ENCODE measurements around the gene MAP3K20.

Gene MAP3K20

GRCh38 chr2:173117678-173118077 lies 42.0 kb downstream of the MAP3K20 start:
- H3K27ac ChIP-seq, result no peak overlapping the region
- no peaks in the 10 kb centered on the region for H3K9me3 ChIP-seq
- H3K36me3 ChIP-seq, result no peaks in the 10 kb centered on the region
- H3K27me3 ChIP-seq, result no peaks in the 10 kb centered on the region
- no peaks in the 10 kb centered on the region for H3K4me1 ChIP-seq (ENCODE audit: control insufficient read depth in 1 of 2, insufficient read depth in 1 of 2, low read depth in 1 of 2, low read length in 1 of 2)
- no peak for TF ChIP-seq CTCF (IDR thresholded peaks at IDR 0.05)
- no peak overlapping the region for H3K4me3 ChIP-seq (ENCODE audit: low read depth in 1 of 2, low read length in 1 of 2)

GRCh38 chr2:173118395-173118794 lies 42.7 kb downstream of the MAP3K20 start:
- no peaks in the 10 kb centered on the region for H3K27me3 ChIP-seq
- H3K9me3 ChIP-seq, result no peaks in the 10 kb centered on the region
- H3K36me3 ChIP-seq, result no peaks in the 10 kb centered on the region
- H3K4me3 ChIP-seq (ENCODE audit: low read depth in 1 of 2, low read length in 1 of 2), result no peak overlapping the region
- H3K4me1 ChIP-seq (ENCODE audit: control insufficient read depth in 1 of 2, insufficient read depth in 1 of 2, low read depth in 1 of 2, low read length in 1 of 2), result no peaks in the 10 kb centered on the region
- TF ChIP-seq CTCF (IDR thresholded peaks at IDR 0.05), result no peak
- no peak overlapping the region for H3K27ac ChIP-seq

- no peak for TF ChIP-seq CTCF (IDR thresholded peaks at IDR 0.05)
- no peaks in the 10 kb centered on the region for H3K4me1 ChIP-seq (ENCODE audit: control insufficient read depth in 1 of 2, insufficient read depth in 1 of 2, low read depth in 1 of 2, low read length in 1 of 2)
- H3K4me3 ChIP-seq (ENCODE audit: low read depth in 1 of 2, low read length in 1 of 2), result no peak overlapping the region
- no peaks in the 10 kb centered on the region for H3K36me3 ChIP-seq
- H3K27ac ChIP-seq, result no peak overlapping the region
- no peaks in the 10 kb centered on the region for H3K27me3 ChIP-seq
- H3K9me3 ChIP-seq, result no peaks in the 10 kb centered on the region
Measured at GRCh38 chr2:173119069-173119807, 43.6 kb downstream of the MAP3K20 start.

- Histone ChIP-seq H3K36me3 (no peaks in the 10 kb centered on the region), H3K9me3 (no peaks in the 10 kb centered on the region), H3K4me1 (ENCODE audit: control insufficient read depth in 1 of 2, insufficient read depth in 1 of 2, low read depth in 1 of 2, low read length in 1 of 2) (no peaks in the 10 kb centered on the region), H3K4me3 (ENCODE audit: low read depth in 1 of 2, low read length in 1 of 2) (no peak overlapping the region), H3K27ac (no peak overlapping the region), H3K27me3 (no peaks in the 10 kb centered on the region)
- no peak for TF ChIP-seq CTCF (IDR thresholded peaks at IDR 0.05)
Measured at GRCh38 chr2:173119944-173120343, 44.3 kb downstream of the MAP3K20 start.

GRCh38 chr2:173122936-173123335 lies 47.3 kb downstream of the MAP3K20 start:
- H3K36me3 ChIP-seq, result no peaks in the 10 kb centered on the region
- H3K27ac ChIP-seq, result no peak overlapping the region
- no peak for TF ChIP-seq CTCF (IDR thresholded peaks at IDR 0.05)
- H3K27me3 ChIP-seq, result no peaks in the 10 kb centered on the region
- no peaks in the 10 kb centered on the region for H3K9me3 ChIP-seq
- peaks cover 0 to 6% of the 10 kb centered on the region in 2 experiments for H3K4me1 ChIP-seq (ENCODE audit: control insufficient read depth in 1 of 2, insufficient read depth in 1 of 2, low read depth in 1 of 2, low read length in 1 of 2)
- no peak overlapping the region for H3K4me3 ChIP-seq (ENCODE audit: low read depth in 1 of 2, low read length in 1 of 2)

All from neutrophil (primary cell).